SJCRH30 (cell line): ENCODE results near the gene TMEM151A. TPM values are rescaled to one million over a fixed set of nuclear protein-coding genes. Genes with fewer than 3 reads are reported as not detected.
"Not testable (repeated sequence)": the region's sequence is repeated elsewhere in the genome, so short reads cannot be mapped to it uniquely, and the experiment has no call there.

ENCODE experiments used
- DNase-seq, 2 experiments: peaks; one replicate each; pipeline ENCODE4 v3.0.0-alpha.2; 2015 to 2020
- H3K27ac ChIP-seq: fragments of 250-450 bp; sonication (Bioruptor Pico); 2 replicates; pipeline ENCODE4 v1.5.1; 2020; ENCODE audit warnings: mild to moderate bottlenecking, moderate library complexity
- H3K27me3 ChIP-seq: fragments of 250-450 bp; sonication (Bioruptor Pico); 2 replicates; pipeline ENCODE4 v1.5.1; 2020; ENCODE audit warnings: mild to moderate bottlenecking, moderate library complexity
- H3K36me3 ChIP-seq: fragments of 250-450 bp; sonication (Bioruptor Pico); 2 replicates; pipeline ENCODE4 v1.5.1; 2020; ENCODE audit warnings: mild to moderate bottlenecking, moderate library complexity
- H3K4me1 ChIP-seq: fragments of 250-450 bp; sonication (Bioruptor Pico); 2 replicates; pipeline ENCODE4 v1.5.1; 2020; ENCODE audit warnings: mild to moderate bottlenecking, moderate library complexity
- H3K4me3 ChIP-seq: fragments of 250-450 bp; sonication (Bioruptor Pico); 2 replicates; pipeline ENCODE4 v1.5.1; 2020; ENCODE audit warnings: mild to moderate bottlenecking, moderate library complexity
- H3K9me3 ChIP-seq: fragments of 250-450 bp; sonication (Bioruptor Pico); replicated peaks from 2 replicates; pipeline ENCODE4 v1.5.1; 2020; ENCODE audit warnings: mild to moderate bottlenecking, moderate library complexity
- total RNA-seq: library from RNA; depleted of rRNA; stranded (reverse); fragments of >200 nt; shearing (Covaris generic); gene quantifications from 2 replicates; pipeline ENCODE4 v1.2.3, GENCODE V29; 2014

Gene TMEM151A
- total RNA-seq, 1 experiment from 2014 or later = not detected

- peak overlapping the region; percentile 73 for H3K27ac ChIP-seq
- peaks cover 23% of the 10 kb centered on the region for H3K4me1 ChIP-seq
- no peaks in the 10 kb centered on the region for H3K27me3 ChIP-seq
- no peak overlapping the region for H3K4me3 ChIP-seq
- peaks cover 5% of the 10 kb centered on the region; the same call in 1 of the 2 replicates for H3K36me3 ChIP-seq
- DNase-seq = peak; percentile 89
- no peaks in the 10 kb centered on the region for H3K9me3 ChIP-seq
These were observed 16.3 kb upstream of the TMEM151A start for GRCh38 chr11:66275396-66275795.

GRCh38 chr11:66275984-66276612 lies 15.6 kb upstream of the TMEM151A start:
- Histone ChIP-seq H3K27me3 (no peaks in the 10 kb centered on the region), H3K4me1 (peaks cover 27% of the 10 kb centered on the region), H3K4me3 (no peak overlapping the region), H3K9me3 (no peaks in the 10 kb centered on the region), H3K27ac (peak overlapping the region; percentile 73; the same call in 1 of the 2 replicates), H3K36me3 (peaks cover 5% of the 10 kb centered on the region; the same call in 1 of the 2 replicates)
- no peak for DNase-seq

GRCh38 chr11:66276619-66277018 lies 15.1 kb upstream of the TMEM151A start:
- not testable (repeated sequence) for H3K27me3 ChIP-seq, H3K9me3 ChIP-seq, H3K27ac ChIP-seq, H3K36me3 ChIP-seq, H3K4me3 ChIP-seq, DNase-seq
- H3K4me1 ChIP-seq = peaks cover 27% of the 10 kb centered on the region

- not testable (repeated sequence) for H3K9me3 ChIP-seq, H3K4me3 ChIP-seq, H3K27ac ChIP-seq, H3K36me3 ChIP-seq, H3K27me3 ChIP-seq, DNase-seq
- H3K4me1 ChIP-seq = peaks cover 27% of the 10 kb centered on the region
These were observed 14.6 kb upstream of the TMEM151A start for GRCh38 chr11:66277064-66277463.

GRCh38 chr11:66277471-66278362 lies 14.0 kb upstream of the TMEM151A start, which contains the start of gene CNIH2:
Gene CNIH2, plus strand, starts transcription at chr11:66278175. Its CDS starts 282 bp downstream, at chr11:66278457.
- peak within 1 kb of the TSS; percentile 45 for H3K4me3 ChIP-seq
- no peaks in the 10 kb centered on the region for H3K9me3 ChIP-seq
- peak in 1 of 2 experiments; percentile 50 for DNase-seq
- no peak within 1 kb of the TSS for H3K27ac ChIP-seq
- H3K4me1 ChIP-seq = peaks cover 27% of the 10 kb centered on the region
- H3K36me3 ChIP-seq = peaks cover 5% of the 10 kb centered on the region; the same call in 1 of the 2 replicates
- no peaks in the 10 kb centered on the region for H3K27me3 ChIP-seq

- Histone ChIP-seq H3K27ac (no peak overlapping the region), H3K9me3 (no peaks in the 10 kb centered on the region), H3K4me1 (peaks cover 27% of the 10 kb centered on the region), H3K4me3 (peak overlapping the region; percentile 45), H3K27me3 (no peaks in the 10 kb centered on the region), H3K36me3 (peaks cover under 1% of the 10 kb centered on the region; the same call in 1 of the 2 replicates)
- DNase-seq = peak in 1 of 2 experiments; percentile 45
These were observed 13.2 kb upstream of the TMEM151A start for GRCh38 chr11:66278363-66279091.

GRCh38 chr11:66279092-66279734 lies 12.5 kb upstream of the TMEM151A start:
- Histone ChIP-seq H3K27ac (no peak overlapping the region), H3K27me3 (no peaks in the 10 kb centered on the region), H3K4me3 (no peak overlapping the region), H3K9me3 (no peaks in the 10 kb centered on the region), H3K4me1 (peaks cover 25% of the 10 kb centered on the region), H3K36me3 (no peaks in the 10 kb centered on the region)
- DNase-seq = no peak

GRCh38 chr11:66280428-66280827 lies 11.3 kb upstream of the TMEM151A start:
- Histone ChIP-seq H3K36me3 (no peaks in the 10 kb centered on the region), H3K27ac (no peak overlapping the region), H3K27me3 (no peaks in the 10 kb centered on the region), H3K9me3 (no peaks in the 10 kb centered on the region), H3K4me1 (peaks cover 17% of the 10 kb centered on the region), H3K4me3 (no peak overlapping the region)
- DNase-seq = no peak

GRCh38 chr11:66281001-66281400 lies 10.7 kb upstream of the TMEM151A start:
- no peak for DNase-seq
- no peaks in the 10 kb centered on the region for H3K27me3 ChIP-seq
- no peak overlapping the region for H3K4me3 ChIP-seq
- H3K9me3 ChIP-seq = no peaks in the 10 kb centered on the region
- no peak overlapping the region for H3K27ac ChIP-seq
- H3K4me1 ChIP-seq = peaks cover 11% of the 10 kb centered on the region
- no peaks in the 10 kb centered on the region for H3K36me3 ChIP-seq

- no peak for DNase-seq
- no peaks in the 10 kb centered on the region for H3K27me3 ChIP-seq
- no peaks in the 10 kb centered on the region for H3K9me3 ChIP-seq
- H3K36me3 ChIP-seq = no peaks in the 10 kb centered on the region
- H3K4me3 ChIP-seq = no peak overlapping the region
- peaks cover 11% of the 10 kb centered on the region for H3K4me1 ChIP-seq
- no peak overlapping the region for H3K27ac ChIP-seq
These were observed 9.8 kb upstream of the TMEM151A start for GRCh38 chr11:66281776-66282467.

- Histone ChIP-seq H3K27ac (no peak overlapping the region), H3K4me1 (peaks cover 8% of the 10 kb centered on the region)
These were observed 8.9 kb upstream of the TMEM151A start for GRCh38 chr11:66282468-66283455.

GRCh38 chr11:66283461-66284105 lies 8.1 kb upstream of the TMEM151A start:
- no peaks in the 10 kb centered on the region for H3K36me3 ChIP-seq
- peaks cover 12% of the 10 kb centered on the region for H3K4me1 ChIP-seq
- no peak for DNase-seq
- H3K27me3 ChIP-seq = no peaks in the 10 kb centered on the region
- H3K9me3 ChIP-seq = no peaks in the 10 kb centered on the region
- no peak overlapping the region for H3K27ac ChIP-seq
- H3K4me3 ChIP-seq = no peak overlapping the region

More at GRCh38 chr11:66282468-66283455, 8.9 kb upstream of the TMEM151A start:
- no peaks in the 10 kb centered on the region for H3K27me3 ChIP-seq
- H3K9me3 ChIP-seq = no peaks in the 10 kb centered on the region
- H3K36me3 ChIP-seq = no peaks in the 10 kb centered on the region
- peak; percentile 97 to 98 for DNase-seq
- no peak overlapping the region for H3K4me3 ChIP-seq
